Muscle of arm (tissue), 12 donors: ENCODE measurements around the gene PPP5C. TPM values are rescaled to one million over a fixed set of nuclear protein-coding genes. Genes with fewer than 3 reads are reported as not detected.
"Not testable (repeated sequence)": the region's sequence is repeated elsewhere in the genome, so short reads cannot be mapped to it uniquely, and the experiment has no call there.

Experiments used
- DNase-seq: peaks from one replicate; pipeline ENCODE4 v3.0.0-alpha.2; 2013
- polyA plus RNA-seq, 12 donors: library from polyadenylated mRNA; unstranded; fragments of 120-200 nt; gene quantifications; one replicate each; pipeline ENCODE4 v1.2.1, GENCODE V29; 2013; ENCODE audit not compliant: insufficient read length in 12 of 12

Gene PPP5C
- polyA plus RNA-seq, 12 donors = 50.8 to 91.5 (median 60.9) TPM; not detected in 1

DNA sequence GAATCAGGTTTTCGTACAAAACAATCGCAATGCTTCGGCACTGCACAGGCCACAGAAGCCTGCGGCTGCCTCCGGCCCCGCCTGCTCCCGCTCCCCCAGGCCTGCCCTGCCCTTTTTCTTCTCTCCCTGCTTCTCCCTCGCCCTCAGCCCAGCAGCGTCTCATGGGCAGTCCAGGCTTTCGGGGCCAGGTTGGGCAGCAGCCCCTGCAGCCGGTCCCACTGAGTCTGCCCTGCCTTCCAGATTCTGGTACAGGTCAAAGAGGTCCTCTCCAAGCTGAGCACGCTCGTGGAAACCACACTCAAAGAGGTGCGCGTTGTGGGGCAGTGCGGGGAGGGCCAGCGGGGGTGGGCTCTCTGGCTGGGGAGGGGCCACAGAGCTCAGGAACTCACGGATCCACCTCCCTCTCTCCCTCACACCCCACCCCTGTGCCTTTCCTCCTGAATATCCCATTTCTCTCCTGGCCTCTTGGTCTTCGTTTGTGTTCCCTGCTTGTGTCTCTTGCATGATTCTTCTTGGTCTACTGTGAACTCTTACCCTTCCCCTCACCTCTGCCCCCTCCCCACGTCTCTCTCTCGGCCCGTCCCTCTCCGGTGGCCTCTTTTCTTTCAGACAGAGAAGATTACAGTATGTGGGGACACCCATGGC, 36.4 kb downstream of the PPP5C start:
- no peak for DNase-seq

DNA sequence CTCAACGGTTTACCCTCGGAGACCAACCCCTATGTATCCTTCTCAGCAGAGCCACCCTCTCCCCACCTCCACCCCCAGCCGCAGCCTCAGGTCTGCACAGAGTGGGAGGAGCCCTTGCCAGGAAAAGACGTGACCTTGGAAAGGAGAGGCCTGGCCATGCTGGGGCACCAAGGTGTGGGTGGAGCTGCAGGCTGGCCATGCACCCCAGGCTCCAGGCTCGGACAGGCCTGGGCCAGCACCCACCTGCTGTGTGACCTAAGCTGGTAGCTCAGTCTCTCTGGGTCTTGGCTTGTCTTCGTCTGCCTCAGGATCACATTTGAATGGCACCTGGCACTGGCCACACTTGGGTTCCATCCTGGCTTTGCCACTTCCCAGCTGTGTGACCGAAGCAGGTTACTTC, 37.0 kb downstream of the PPP5C start:
- DNase-seq = no peak

DNA sequence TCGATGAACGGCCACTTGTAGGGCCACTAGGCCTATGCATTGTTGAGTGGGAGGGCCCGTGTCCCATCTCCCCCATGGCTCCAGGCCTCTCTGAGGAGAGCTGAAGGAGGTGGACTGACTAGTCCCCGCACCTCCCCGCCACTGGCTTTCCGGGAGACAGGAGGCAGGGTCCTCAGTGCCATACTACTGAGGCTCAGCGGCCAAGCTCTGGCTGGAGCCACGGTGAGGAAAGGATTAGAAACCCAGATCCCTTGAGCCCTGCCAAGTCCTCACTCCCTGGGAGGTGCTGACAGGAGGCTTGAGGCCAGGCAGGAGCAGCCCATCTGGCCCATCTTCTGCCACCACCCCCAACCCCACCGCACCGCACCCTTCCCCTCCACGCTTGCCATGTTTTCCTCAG, 37.5 kb downstream of the PPP5C start:
- DNase-seq = no peak

DNA sequence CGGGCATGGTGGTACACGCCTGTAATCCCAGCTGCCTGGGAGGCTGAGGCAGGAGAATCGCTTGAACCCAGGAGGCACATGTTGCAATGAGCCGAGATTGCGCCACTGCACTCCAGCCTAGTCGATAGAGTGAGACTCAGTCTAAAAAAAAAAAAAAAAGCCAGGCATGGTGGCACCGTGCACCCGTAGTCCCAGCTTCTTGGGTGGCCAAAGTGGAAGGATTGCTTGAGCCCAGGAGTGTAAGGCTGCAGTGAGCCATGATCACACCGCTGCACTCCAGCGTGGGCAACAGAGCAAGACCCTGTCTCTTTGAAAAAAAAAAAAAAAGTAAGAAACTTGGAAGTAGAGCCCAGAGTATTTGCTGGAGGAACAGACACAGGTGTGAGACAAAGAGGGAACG, 38.7 kb downstream of the PPP5C start:
- DNase-seq = no peak

DNA sequence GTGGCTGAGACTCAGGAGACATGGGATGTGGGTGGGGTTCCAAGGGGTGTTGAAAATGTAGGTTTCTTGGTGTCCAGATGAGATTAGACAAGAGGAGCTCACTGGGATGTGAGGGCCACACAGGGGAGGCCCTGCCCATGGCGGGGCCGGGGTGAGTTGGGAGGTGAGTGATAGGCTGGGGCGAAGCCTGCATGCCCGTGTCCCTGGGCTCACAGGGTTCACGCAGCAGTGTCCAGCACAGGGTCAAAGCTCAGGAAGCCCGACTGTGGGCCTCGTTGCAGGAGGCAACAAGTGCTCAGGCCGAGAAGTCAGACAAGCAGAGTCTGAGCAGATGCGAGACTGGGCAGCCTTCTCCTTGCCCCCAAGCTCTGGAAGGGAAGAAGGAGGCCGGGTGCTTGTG, 39.3 kb downstream of the PPP5C start:
- no peak for DNase-seq

DNA sequence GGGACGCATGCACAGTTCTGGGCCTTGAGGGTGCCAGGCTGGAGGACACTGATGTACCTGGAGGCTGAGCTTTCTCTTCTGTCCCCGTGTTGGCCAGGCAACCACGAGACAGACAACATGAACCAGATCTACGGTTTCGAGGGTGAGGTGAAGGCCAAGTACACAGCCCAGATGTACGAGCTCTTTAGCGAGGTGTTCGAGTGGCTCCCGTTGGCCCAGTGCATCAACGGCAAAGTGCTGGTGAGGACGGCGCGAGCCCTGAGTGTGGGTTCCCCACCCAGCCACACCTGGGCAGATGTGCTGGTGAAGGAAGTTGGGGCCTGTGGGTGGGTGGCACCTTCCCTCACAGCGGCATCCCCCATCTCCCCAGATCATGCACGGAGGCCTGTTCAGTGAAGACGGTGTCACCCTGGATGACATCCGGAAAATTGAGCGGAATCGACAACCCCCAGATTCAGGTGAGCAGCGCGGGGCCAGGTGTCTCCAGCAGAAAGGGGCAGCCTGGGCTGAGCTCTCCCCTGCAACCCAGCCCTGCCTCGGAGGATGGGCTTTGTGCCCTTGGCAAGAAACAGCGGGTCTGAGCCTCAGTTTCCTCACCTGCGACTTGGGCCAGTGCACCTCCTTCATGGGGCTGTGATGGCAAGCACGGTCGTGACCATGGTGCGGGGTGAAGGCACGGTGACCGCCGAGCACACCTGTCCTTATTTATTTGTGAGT, 40.3 kb downstream of the PPP5C start:
- no peak for DNase-seq

DNA sequence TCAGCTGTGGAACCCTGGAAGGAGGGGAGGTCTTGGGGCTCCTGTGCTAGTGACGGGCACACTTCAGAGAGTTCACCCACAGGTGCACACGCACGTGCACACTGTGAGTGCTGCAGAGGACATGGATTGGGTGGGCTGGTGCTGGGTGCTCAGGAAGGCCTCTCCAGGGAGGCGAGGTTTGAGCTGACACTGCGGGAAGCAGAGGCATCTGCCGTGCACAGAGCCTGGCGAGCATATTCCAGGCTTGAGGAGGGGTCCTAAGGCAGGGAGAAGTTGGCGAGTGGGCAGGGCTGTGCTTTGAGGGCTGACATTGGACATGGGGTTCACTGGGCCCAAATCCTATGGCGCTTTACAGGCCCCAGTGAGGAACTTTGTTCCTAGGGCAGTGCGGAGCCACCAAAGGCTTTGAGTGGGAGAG, 40.8 kb downstream of the PPP5C start:
- no peak for DNase-seq

DNA sequence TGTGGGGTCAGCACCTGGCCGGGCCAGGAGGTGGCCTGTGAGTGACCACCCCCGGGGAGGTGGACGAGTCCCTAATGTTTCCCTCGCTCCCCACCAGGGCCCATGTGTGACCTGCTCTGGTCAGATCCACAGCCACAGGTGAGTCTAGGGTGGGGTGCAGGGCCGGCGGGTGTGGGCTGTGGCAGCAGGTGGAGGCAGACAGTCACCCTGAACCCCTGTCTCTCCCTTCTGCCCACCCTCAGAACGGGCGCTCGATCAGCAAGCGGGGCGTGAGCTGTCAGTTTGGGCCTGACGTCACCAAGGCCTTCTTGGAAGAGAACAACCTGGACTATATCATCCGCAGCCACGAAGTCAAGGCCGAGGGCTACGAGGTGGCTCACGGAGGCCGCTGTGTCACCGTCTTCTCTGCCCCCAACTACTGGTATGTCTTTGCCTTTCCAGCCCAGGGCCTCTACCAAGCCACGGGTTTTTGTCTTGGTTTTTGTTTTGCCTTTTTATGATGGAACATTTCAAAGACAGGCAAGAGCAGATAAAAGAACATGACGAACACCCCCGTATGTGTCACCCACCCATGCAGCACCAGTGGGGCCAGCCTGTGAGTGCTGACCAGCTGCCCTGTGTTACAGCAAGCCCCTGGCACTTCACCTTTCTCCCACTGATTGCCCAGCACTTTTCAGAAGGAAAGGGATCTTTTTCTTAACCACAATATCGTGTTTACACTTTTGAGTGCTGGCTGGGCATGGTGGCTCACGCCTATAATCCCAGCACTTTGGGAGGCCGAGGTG, 41.6 kb downstream of the PPP5C start:
- DNase-seq = no peak

DNA sequence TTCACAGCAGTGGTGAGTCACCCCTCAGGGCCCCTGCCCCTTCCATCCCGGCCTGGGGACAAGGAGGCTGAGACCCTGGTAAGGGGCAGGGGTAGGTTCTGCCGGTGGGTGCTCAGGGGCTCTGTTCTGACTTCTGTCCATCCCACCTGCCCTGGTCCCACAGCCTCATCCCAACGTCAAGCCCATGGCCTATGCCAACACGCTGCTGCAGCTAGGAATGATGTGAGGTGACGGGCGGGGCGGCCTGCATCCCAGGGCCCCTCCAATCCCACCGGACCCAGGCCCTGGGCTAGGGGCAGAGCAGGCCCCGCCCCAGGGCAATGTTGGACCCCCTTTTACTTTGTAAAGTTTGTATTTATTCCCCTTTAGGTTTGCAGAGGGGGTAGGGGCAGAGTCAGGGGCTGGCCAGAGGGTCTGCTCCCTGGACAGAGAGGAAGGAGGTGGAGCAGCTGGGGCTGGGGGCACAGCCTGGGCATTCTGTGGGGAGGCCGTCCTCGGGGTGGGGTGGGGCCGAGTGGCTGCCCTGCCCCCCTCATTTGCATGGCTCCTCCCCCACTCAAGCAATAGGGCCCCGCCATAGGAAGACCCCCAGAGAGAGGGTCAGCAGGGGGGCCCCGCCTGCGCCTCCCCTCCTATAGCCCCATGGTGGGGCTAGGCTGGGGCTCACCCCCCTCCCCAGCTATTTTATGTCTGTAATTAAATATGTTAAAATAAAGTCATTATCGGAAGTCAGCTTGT, 43.4 kb downstream of the PPP5C start:
- DNase-seq = no peak

DNA sequence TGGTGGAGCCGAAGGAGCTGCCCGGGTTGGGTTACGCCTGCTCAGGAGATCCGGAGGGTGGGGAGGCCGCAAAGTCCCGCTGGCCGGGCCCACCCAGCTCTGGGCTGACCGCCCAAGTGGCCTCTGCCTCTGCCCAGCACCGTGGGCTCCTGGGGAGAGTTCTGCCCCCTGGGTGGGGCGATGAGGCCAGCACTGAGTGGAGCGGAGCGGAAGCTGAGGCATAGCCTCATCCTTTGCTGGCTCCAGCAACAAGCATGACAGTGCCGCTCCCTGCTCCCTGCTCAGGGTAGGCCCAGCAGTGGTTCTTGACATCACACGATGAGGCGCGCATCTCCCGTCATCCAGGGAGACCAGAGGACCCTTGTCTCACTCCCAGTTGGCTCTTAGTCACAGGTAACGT, 44.0 kb downstream of the PPP5C start:
- no peak for DNase-seq

DNA sequence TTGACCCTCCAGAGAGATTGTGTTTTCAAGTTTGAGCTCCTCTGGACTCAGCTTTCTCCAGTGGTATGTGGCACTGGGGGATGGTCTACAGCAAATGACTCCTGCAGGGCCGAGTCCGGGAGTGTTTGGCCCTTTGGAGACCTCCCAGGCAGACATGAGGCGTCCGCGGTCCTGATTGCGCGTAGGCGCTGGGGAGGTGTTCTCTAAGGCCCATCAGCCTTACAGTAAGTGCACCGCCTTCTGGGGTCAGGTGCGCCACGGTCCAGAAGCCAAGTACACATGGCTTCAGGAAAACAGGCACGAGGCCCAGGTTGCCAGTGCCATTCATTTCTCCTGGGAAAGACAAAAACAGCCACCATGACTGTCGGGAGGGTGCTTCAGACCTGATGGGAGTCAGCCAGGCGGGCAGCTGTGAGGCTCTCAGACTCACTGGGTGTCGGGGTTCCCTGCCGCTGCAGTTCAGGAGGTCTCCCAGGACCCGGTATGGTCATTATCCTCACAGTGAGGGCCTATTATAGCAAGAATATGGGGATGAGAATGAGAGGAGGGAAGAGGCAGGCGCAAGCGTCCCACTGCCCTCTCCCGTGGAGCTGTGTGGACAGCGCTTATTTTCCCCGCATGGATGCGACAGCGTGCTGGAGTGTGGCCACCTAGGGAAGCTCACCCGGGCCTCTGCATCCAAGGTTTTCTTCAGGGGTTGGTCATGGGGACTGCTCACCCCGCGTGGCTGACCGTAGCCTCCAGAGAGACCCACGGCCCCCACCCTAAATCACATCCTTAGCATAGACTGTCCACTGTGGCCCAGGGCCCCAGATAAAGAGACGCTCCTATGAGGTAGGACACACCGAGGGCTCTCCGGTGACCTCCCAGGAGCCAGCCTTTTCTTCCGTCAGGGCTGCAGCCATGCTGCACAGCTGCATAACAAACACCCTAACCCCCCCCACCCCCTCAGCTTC, 44.7 kb downstream of the PPP5C start:
- no peak for DNase-seq

DNA sequence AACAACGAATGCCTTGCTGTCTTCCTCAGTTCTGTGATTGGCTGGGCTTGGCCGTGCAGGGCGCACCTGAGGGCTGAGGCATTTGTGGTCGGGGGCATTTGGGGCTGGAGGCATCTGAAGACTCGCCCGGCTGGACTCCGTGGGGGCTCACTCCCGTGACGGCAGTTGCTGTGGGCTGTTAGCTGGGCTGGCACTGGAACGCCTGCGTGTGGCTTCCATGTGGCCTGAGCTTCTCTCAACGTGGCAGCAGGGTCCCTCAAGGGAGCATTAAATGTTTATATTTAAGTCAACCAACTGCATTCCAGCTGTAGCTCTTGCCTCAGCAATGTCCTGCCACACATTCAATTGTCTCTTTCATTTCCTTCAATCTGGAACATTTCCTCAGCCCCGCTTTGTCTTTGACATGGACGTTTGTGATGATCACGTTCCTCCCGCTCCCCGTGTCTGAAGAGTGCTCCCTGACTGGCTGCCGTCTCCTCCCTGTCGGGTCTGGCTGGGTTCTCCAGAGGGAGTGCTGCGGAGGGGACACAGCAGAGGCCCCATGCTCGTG, 45.4 kb downstream of the PPP5C start:
- DNase-seq = no peak

DNA sequence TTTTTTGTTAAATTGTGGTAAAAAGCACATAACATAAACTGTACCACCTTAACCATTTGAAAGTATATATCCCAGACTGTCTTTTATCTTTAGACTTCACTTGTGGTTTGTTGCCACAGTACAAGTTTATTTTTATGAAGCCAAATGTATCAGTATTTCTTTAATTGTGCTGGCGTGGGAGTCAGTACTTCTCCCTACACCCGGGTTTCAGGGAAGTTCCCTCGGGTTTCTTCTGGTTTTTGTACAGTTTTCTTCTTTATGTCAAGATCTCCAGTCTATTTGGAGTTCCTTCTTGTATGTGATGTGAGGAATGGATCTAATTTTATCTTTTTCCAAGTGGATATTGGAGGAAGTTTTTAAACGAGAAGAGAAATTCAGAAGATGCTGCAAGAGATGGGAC, 46.0 kb downstream of the PPP5C start:
- DNase-seq = no peak

DNA sequence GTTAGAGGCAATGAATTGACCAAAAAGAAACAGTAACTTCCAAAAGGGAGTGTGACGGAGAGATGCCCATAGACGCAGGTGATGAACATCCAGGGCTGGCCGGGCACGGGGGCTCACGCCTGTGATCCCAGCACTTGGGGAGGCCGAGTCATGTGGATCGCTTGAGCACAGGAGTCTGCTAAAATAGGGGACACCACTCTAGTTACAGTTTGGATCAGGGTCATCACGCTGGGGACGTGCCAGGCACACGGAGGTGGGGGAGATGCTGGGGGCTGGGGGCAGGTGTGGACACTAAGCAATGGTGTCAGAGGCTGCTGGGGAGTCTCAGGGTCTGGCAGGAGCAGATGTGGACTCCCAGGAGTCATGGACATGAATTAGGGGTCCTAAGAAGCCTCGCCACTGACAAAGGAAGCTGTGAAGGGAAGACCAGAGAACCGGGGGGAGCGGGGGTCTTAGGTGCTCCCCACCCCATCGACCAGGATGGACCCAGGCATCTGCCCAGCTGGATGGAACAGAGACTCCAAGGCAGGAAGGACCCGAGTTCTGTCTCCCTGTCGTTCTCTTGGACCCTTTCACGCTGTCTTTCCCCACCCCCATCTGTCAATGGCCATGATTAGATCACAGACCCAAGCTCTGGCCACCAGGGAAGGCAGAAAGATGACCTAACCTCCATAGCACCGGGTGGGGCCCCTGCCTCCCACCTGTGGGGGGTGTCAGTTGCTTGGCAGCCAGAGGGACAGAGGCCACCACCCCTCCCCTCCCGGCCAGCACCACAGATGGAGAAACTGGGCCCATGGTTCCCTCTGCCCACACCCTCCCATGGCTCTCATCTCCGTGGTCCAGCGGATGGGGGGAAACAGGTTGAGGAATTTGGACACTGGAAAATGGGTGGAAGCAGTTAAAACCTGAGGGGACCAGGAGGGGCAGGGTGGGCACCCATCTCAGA, 46.8 kb downstream of the PPP5C start:
- no peak for DNase-seq

DNA sequence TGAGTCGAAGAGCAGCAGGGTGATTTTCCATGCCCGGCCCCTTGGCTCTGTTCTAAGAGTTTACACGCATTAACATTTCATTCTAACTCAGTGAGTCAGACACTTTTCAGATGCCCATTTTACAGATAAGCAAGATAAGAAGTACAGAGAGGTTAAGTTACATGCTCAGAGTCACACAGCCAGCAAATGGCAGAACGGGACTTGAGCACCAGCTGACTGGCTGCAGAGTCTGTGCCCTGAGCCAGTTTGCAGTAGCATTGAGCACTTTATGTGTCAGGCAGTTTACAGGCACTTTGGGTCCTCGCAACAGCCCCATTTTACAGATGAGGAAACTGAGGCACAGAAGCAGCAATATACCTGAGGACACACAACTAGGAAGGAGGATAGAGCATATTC, 47.5 kb downstream of the PPP5C start:
- DNase-seq = no peak

DNA sequence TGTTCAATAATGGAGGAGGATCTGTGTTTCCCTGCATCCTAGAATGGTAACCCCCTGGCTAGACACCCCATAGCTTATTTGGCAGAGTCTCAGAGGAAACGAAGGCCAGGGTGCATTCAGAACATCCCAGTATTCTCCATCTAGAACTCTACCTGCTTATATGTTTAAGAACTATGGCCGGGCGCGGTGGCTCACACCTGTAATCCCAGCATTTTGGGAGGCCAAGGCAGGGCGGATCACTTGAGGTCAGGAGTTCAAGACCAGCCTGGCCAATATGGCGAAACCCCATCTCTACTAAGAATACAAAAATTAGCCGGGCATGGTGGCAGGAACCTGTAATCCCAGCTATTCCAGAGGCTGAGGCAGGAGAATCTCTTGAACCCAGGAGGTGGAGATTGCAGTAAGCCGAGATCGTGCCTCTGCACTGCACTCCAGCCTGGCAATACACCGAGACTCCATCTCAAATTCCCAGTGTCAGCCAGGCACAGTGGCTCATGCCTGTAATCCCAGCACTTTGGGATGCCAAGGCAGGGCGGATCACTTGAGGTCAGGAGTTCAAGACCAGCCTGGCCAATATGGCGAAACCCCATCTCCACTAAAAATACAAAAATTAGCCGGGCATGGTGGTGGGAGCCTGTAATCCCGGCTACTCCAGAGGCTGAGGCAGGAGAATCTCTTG, 51.1 kb downstream of the PPP5C start:
- DNase-seq = not testable (repeated sequence)

DNA sequence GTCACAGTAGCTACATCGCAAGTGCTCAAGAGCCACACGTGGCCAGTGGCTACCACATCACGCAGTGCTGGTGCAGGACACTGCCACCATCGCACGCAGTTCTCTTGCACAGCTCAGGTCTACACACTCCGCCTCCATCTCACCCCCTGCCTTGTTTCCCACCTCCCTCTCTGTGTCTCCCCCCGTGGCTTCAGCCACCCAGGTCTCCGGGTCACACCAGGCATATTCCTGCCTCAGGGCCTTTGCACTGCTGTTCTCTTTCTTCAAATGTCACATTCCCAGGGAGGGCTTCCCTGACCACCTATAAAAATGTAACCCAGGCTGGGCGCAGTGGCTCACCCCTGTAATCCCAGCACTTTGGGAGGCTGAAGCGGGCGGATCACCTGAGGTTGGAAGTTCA, 55.8 kb downstream of the PPP5C start:
- DNase-seq = no peak

DNA sequence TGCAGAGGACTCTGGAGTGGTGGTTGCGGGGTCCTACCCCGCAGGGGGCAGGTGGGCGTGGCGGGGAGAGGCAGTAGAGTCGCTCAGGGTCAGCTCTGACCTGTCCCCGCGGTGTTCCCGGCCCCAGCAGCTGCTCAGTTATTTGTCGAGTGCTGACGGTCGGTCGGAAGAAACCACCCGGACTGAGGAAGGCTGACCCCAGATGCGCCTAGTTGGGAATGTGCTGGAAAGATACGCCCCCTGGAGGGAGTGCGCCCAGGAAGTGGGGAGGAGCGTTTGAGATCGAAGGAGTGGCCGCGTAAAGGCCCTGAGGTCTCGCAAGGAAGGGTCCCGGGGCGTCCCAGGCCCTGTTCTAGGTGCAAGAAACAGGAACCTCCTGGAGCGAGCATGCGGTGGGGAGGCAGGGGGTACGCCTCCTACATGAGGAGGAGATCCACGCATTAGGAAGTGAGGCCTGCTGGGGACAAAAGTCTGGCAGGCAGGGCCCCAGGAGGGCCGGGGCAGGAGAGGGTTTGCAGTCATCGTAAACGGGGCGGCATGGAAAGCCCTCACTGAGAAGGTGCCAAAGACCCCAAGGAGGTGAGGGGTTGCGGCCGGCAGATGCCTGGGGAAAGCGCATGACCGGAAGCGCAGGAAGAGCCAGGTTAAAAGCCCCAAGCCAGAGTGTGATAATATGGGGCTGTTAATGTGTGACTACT, 57.3 kb downstream of the PPP5C start:
- DNase-seq = peak; percentile 82
